ENCODE results near the gene XYLT2. TPM values are rescaled to one million over a fixed set of nuclear protein-coding genes. Genes with fewer than 3 reads are reported as not detected.

The XYLT2 gene
- total and polyA plus RNA-seq, 9 of the 15 experiments (the other 6 are each of a cell fraction or from before 2014, with no cell fraction given), result 0.63 to 9.1 (median 4.3) TPM

- TF ChIP-seq ZBTB7A (IDR thresholded peaks at IDR 0.05; ENCODE audit: borderline replicate concordance, control insufficient read depth, low read depth, low read length) (no peak), HDAC1 (IDR thresholded peaks at IDR 0.05) (no peak), ZNF316 (IDR thresholded peaks at IDR 0.05) (no peak), ZNF551 (CRISPR knock-in tag; IDR thresholded peaks at IDR 0.05) (no peak), TBP (optimal IDR thresholded peaks at IDR 0.05; ENCODE audit: low read depth, low read length) (no peak), FOXK2 (conservative IDR thresholded peaks at IDR 0.05 in 1 of 2, IDR thresholded peaks at IDR 0.05 in 1 of 2; ENCODE audit: low read depth in 2 of 2) (no peak), MCM5 (IDR thresholded peaks at IDR 0.05; ENCODE audit: low read depth) (no peak), PREB (CRISPR knock-in tag; IDR thresholded peaks at IDR 0.05) (no peak), ILK (tag; IDR thresholded peaks at IDR 0.05; ENCODE audit: borderline replicate concordance, low read depth) (peak; percentile 69), HEY1 (CRISPR knock-in tag; IDR thresholded peaks at IDR 0.05; ENCODE audit: borderline replicate concordance) (no peak), THAP7 (CRISPR knock-in tag; IDR thresholded peaks at IDR 0.05) (no peak), RB1 (IDR thresholded peaks at IDR 0.05; ENCODE audit: low read depth) (no peak), SIN3B (IDR thresholded peaks at IDR 0.05; ENCODE audit: low read depth) (no peak), MEF2A (IDR thresholded peaks at IDR 0.05; ENCODE audit: control insufficient read depth, low read depth, low read length) (no peak), TFE3 (CRISPR knock-in tag; IDR thresholded peaks at IDR 0.05) (no peak), ZBTB11 (CRISPR knock-in tag; IDR thresholded peaks at IDR 0.05) (peak in 1 of 3 experiments; percentile 57; a peak in 2 of 6 replicates), RBM14 (IDR thresholded peaks at IDR 0.05; ENCODE audit: borderline replicate concordance, insufficient read depth, low read depth, low read length) (no peak), ZNF785 (CRISPR knock-in tag; IDR thresholded peaks at IDR 0.05) (no peak), ZNF766 (CRISPR knock-in tag; conservative IDR thresholded peaks at IDR 0.05) (peak; percentile 91), ZNF780A (CRISPR knock-in tag; IDR thresholded peaks at IDR 0.05) (no peak), FOXA3 (CRISPR knock-in tag; conservative IDR thresholded peaks at IDR 0.05 in 1 of 2, IDR thresholded peaks at IDR 0.05 in 1 of 2) (no peak)
These were observed 26.5 kb upstream of the XYLT2 start (continued) for GRCh38 chr17:50319306-50320004.

All from K562 (cell line).